Measurements from ENCODE around the gene IL1R2. TPM values are rescaled to one million over a fixed set of nuclear protein-coding genes. Genes with fewer than 3 reads are reported as not detected.

Gene IL1R2
- total and polyA plus RNA-seq, 9 of the 15 experiments (the other 6 are each of a cell fraction or from before 2014, with no cell fraction given), result 0.13 TPM; not detected in 8

DNA sequence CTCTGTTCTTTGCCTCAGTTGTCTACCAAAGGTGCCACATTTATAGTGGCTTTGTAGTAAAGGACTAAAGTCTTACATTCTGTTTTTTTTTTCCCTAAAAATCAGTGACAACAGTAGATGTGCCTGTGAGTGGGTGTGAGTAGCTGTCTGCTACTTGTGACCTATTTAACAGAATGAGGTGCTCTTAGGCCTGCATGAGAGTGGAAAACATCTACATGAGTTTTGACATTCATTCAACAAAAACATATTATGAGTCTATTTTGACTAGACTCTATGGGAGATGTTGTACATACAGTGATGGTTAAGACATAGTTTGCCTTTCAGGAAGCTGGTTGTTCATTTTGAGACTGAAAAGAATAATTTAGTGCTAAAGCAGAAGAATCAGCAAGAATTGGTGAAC lies 36.7 kb downstream of the IL1R2 start:
- ATAC-seq (no peak), DNase-seq (ENCODE audit: extremely low read depth in 1 of 4, low spot score in 3 of 4) (no peak), FAIRE-seq (no peak)
- CTCF ChIA-PET (ENCODE audit: low intra/inter-chr PET ratio), result no interaction called here
- Histone ChIP-seq H3K27me3 (ENCODE audit: control insufficient read depth in 2 of 2, insufficient read depth in 2 of 2, low read length in 2 of 2) (no peaks in the 10 kb centered on the region; a peak in 1 of 5 replicates), H3K9me3 (replicated peaks; ENCODE audit: control insufficient read depth, insufficient read depth, low read depth, low read length) (no peaks in the 10 kb centered on the region), H3K4me1 (replicated peaks in 1 of 2; ENCODE audit: control insufficient read depth in 2 of 2, insufficient read depth in 2 of 2, low read length in 2 of 2) (peaks cover 0 to 11% of the 10 kb centered on the region in 2 experiments), H2AFZ (ENCODE audit: low read depth, low read length) (no peak overlapping the region), H4K20me1 (replicated peaks; ENCODE audit: control insufficient read depth, insufficient read depth, low read length) (no peaks in the 10 kb centered on the region; the same call in 1 of the 2 replicates), H3K27ac (ENCODE audit: extremely low read depth, low read depth, low read length) (no peak overlapping the region), H3K9me1 (ENCODE audit: control insufficient read depth, insufficient read depth, low read length) (no peaks in the 10 kb centered on the region), H3K36me3 (ENCODE audit: control insufficient read depth, insufficient read depth, low read length) (no peaks in the 10 kb centered on the region; the same call in 2 of the 3 replicates), H3K4me3 (no peak overlapping the region), H3K4me2 (ENCODE audit: insufficient read depth, low read length) (no peak overlapping the region), H3K9ac (ENCODE audit: insufficient read depth in 1 of 2, low read depth in 2 of 2, low read length in 2 of 2) (no peak overlapping the region), H3K79me2 (ENCODE audit: control insufficient read depth, insufficient read depth, low read length) (no peaks in the 10 kb centered on the region)
- in situ Hi-C loops (cut with MboI), result no loop called here
- no TSS peak for BruUV-seq (replicated peaks)
- POLR2A ChIA-PET, result interaction anchor here (1.2 kb wide), 1 partner anchor 22 kb away, joined by 3 read pairs; no protein-coding TSS in a partner anchor
- intact Hi-C loops (cut with micrococcal nuclease), result no loop called here
- TF ChIP-seq POLR2AphosphoS2 (IDR thresholded peaks at IDR 0.05; ENCODE audit: low read length) (no peak), ELF2 (CRISPR knock-in tag; IDR thresholded peaks at IDR 0.05) (no peak), RBM15 (IDR thresholded peaks at IDR 0.05; ENCODE audit: insufficient read depth, low read length) (no peak), PHB2 (IDR thresholded peaks at IDR 0.05; ENCODE audit: low read depth) (no peak), YBX1 (IDR thresholded peaks at IDR 0.05) (no peak)
- TF ChIP-seq, protein P1, sequence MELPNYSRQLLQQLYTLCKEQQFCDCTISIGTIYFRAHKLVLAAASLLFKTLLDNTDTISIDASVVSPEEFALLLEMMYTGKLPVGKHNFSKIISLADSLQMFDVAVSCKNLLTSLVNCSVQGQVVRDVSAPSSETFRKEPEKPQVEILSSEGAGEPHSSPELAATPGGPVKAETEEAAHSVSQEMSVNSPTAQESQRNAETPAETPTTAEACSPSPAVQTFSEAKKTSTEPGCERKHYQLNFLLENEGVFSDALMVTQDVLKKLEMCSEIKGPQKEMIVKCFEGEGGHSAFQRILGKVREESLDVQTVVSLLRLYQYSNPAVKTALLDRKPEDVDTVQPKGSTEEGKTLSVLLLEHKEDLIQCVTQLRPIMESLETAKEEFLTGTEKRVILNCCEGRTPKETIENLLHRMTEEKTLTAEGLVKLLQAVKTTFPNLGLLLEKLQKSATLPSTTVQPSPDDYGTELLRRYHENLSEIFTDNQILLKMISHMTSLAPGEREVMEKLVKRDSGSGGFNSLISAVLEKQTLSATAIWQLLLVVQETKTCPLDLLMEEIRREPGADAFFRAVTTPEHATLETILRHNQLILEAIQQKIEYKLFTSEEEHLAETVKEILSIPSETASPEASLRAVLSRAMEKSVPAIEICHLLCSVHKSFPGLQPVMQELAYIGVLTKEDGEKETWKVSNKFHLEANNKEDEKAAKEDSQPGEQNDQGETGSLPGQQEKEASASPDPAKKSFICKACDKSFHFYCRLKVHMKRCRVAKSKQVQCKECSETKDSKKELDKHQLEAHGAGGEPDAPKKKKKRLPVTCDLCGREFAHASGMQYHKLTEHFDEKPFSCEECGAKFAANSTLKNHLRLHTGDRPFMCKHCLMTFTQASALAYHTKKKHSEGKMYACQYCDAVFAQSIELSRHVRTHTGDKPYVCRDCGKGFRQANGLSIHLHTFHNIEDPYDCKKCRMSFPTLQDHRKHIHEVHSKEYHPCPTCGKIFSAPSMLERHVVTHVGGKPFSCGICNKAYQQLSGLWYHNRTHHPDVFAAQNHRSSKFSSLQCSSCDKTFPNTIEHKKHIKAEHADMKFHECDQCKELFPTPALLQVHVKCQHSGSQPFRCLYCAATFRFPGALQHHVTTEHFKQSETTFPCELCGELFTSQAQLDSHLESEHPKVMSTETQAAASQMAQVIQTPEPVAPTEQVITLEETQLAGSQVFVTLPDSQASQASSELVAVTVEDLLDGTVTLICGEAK (IDR thresholded peaks at IDR 0.05), result no peak
- TF ChIP-seq, protein P1 (CRISPR knock-in tag; IDR thresholded peaks at IDR 0.05), result no peak
- TF ChIP-seq, protein P2, sequence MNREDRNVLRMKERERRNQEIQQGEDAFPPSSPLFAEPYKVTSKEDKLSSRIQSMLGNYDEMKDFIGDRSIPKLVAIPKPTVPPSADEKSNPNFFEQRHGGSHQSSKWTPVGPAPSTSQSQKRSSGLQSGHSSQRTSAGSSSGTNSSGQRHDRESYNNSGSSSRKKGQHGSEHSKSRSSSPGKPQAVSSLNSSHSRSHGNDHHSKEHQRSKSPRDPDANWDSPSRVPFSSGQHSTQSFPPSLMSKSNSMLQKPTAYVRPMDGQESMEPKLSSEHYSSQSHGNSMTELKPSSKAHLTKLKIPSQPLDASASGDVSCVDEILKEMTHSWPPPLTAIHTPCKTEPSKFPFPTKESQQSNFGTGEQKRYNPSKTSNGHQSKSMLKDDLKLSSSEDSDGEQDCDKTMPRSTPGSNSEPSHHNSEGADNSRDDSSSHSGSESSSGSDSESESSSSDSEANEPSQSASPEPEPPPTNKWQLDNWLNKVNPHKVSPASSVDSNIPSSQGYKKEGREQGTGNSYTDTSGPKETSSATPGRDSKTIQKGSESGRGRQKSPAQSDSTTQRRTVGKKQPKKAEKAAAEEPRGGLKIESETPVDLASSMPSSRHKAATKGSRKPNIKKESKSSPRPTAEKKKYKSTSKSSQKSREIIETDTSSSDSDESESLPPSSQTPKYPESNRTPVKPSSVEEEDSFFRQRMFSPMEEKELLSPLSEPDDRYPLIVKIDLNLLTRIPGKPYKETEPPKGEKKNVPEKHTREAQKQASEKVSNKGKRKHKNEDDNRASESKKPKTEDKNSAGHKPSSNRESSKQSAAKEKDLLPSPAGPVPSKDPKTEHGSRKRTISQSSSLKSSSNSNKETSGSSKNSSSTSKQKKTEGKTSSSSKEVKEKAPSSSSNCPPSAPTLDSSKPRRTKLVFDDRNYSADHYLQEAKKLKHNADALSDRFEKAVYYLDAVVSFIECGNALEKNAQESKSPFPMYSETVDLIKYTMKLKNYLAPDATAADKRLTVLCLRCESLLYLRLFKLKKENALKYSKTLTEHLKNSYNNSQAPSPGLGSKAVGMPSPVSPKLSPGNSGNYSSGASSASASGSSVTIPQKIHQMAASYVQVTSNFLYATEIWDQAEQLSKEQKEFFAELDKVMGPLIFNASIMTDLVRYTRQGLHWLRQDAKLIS (CRISPR knock-in tag; IDR thresholded peaks at IDR 0.05), result no peak
- TF ChIP-seq, protein P3, sequence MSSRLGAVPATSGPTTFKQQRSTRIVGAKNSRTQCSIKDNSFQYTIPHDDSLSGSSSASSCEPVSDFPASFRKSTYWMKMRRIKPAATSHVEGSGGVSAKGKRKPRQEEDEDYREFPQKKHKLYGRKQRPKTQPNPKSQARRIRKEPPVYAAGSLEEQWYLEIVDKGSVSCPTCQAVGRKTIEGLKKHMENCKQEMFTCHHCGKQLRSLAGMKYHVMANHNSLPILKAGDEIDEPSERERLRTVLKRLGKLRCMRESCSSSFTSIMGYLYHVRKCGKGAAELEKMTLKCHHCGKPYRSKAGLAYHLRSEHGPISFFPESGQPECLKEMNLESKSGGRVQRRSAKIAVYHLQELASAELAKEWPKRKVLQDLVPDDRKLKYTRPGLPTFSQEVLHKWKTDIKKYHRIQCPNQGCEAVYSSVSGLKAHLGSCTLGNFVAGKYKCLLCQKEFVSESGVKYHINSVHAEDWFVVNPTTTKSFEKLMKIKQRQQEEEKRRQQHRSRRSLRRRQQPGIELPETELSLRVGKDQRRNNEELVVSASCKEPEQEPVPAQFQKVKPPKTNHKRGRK (tag; IDR thresholded peaks at IDR 0.05), result no peak

Measured in K562 (cell line).